ENCODE measurements around the gene CEP295NL.

The CEP295NL gene

DNA sequence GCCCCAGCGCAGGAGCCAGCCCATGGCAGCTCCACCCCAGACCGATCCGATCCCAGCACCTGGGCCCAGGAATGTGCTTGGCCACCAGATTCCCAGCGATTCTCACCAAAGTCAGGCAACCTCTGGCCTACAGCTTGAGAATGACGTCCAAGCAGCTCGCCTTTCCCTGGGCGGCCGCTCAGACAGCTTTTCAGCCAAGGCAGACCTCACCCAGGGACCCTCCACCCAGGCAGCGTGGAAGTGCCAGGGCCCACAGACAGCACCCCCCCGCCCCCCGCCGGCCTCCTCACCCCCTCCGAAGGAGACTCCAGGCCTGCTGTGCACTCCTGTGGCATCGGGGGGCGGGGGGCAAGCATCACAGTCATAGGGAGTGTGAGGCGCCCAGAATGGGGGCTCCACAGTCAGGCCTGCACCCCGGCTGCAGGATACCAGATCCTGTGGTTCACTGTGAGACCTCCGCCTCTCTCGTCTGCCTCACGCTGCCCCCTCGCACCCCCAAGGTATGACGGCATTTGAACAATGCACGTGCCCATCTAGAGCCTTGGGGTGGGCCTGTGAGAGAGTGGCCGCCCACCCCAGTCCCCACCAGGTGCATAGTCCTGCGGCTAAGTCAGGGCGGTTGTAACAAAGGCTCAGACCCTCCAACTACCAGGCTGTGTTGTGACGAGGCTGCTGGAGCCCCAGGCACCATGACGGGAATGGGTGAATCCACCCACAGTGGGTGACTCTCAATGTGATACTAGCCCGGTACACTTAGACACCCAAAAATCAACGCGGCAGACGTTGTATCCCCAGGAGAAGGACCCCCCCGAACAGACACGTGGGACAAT, 6.0 kb downstream of the CEP295NL start:
- H3K9me2 ChIP-seq (replicated peaks; ENCODE audit: insufficient read depth, low read length), result no peaks in the 10 kb centered on the region
- no peak overlapping the region for H2AFZ ChIP-seq (ENCODE audit: low read length)
- no peak for DNase-seq
- TF ChIP-seq EZH2phosphoT487 (IDR thresholded peaks at IDR 0.05; ENCODE audit: low read length), result no peak
- no peak for TF ChIP-seq EZH2 (optimal IDR thresholded peaks at IDR 0.05; ENCODE audit: low read depth, low read length)
- TF ChIP-seq, protein P1, sequence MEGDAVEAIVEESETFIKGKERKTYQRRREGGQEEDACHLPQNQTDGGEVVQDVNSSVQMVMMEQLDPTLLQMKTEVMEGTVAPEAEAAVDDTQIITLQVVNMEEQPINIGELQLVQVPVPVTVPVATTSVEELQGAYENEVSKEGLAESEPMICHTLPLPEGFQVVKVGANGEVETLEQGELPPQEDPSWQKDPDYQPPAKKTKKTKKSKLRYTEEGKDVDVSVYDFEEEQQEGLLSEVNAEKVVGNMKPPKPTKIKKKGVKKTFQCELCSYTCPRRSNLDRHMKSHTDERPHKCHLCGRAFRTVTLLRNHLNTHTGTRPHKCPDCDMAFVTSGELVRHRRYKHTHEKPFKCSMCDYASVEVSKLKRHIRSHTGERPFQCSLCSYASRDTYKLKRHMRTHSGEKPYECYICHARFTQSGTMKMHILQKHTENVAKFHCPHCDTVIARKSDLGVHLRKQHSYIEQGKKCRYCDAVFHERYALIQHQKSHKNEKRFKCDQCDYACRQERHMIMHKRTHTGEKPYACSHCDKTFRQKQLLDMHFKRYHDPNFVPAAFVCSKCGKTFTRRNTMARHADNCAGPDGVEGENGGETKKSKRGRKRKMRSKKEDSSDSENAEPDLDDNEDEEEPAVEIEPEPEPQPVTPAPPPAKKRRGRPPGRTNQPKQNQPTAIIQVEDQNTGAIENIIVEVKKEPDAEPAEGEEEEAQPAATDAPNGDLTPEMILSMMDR (IDR thresholded peaks at IDR 0.05; ENCODE audit: low read length), result no peak
- H3K4me2 ChIP-seq (ENCODE audit: low read depth, low read length), result no peak overlapping the region
- no peaks in the 10 kb centered on the region for H3K9me3 ChIP-seq (replicated peaks; ENCODE audit: insufficient read depth, low read length)
- H3K27ac ChIP-seq (ENCODE audit: low read length), result no peak overlapping the region
- H3K36me3 ChIP-seq (replicated peaks; ENCODE audit: insufficient read depth, low read length), result no peaks in the 10 kb centered on the region; the same call in 1 of the 2 replicates
- no peaks in the 10 kb centered on the region for H4K20me1 ChIP-seq (ENCODE audit: insufficient read depth, low read length)
- H3F3A ChIP-seq (ENCODE audit: insufficient read depth, low read length), result peaks cover 18% of the 10 kb centered on the region
- H3K79me2 ChIP-seq (ENCODE audit: low read length), result peaks cover 100% of the 10 kb centered on the region
- peaks cover 26% of the 10 kb centered on the region for H3K4me1 ChIP-seq (ENCODE audit: low read length)
- no peak overlapping the region for H3K9ac ChIP-seq (ENCODE audit: low read length)
- H3K27me3 ChIP-seq (replicated peaks; ENCODE audit: insufficient read depth, low read length), result no peaks in the 10 kb centered on the region
- no peak overlapping the region for H3K4me3 ChIP-seq (ENCODE audit: low read length)

DNA sequence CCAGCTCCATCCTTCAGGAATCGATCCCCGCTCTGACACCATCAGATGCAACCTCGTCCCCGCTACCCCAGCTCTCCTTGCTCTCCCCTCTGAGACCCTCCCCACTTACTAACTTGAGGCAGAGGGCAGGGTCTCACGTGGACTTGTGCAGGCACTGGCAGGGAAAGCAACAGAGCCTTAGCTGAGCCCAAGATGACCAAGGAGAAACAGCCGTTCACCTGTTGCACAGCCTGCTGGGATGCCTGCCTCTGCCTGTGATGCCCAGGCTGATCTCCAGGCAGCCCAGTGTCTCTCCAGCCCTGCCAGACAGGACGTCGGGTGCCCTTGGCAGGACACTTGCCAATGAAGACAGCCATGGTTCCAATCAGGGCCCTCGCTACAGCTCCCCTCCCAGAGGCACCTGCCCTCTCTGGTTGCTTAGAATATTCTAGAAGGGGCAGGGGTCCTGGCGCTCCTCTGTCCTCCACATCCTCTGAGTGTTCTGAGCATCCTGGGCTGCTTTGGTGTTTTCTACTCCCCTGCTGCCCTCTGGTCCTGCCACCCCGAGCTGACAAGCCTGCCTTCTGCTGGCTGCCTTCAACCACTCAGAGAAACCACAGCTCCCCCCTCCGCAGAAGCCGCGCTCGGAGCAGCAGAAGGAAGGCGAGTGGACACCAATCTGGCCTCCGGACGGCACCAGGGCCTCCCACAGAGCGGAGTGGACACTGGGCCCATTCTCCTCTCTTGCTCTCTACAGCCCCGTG, 6.7 kb downstream of the CEP295NL start:
- peaks cover 100% of the 10 kb centered on the region for H3K79me2 ChIP-seq (ENCODE audit: low read length)
- H3F3A ChIP-seq (ENCODE audit: insufficient read depth, low read length), result peaks cover 26% of the 10 kb centered on the region
- H3K27me3 ChIP-seq (replicated peaks; ENCODE audit: insufficient read depth, low read length), result no peaks in the 10 kb centered on the region
- H3K9me2 ChIP-seq (replicated peaks; ENCODE audit: insufficient read depth, low read length), result no peaks in the 10 kb centered on the region
- no peaks in the 10 kb centered on the region; the same call in 1 of the 2 replicates for H3K36me3 ChIP-seq (replicated peaks; ENCODE audit: insufficient read depth, low read length)
- no peaks in the 10 kb centered on the region for H3K9me3 ChIP-seq (replicated peaks; ENCODE audit: insufficient read depth, low read length)
- H3K4me3 ChIP-seq (ENCODE audit: low read length), result no peak overlapping the region
- H3K27ac ChIP-seq (ENCODE audit: low read length), result no peak overlapping the region
- H2AFZ ChIP-seq (ENCODE audit: low read length), result no peak overlapping the region
- TF ChIP-seq EZH2phosphoT487 (IDR thresholded peaks at IDR 0.05; ENCODE audit: low read length) (no peak), EZH2 (optimal IDR thresholded peaks at IDR 0.05; ENCODE audit: low read depth, low read length) (no peak)
- TF ChIP-seq, protein P1 (IDR thresholded peaks at IDR 0.05; ENCODE audit: low read length), result no peak
- H3K9ac ChIP-seq (ENCODE audit: low read length), result no peak overlapping the region
- no peak overlapping the region for H3K4me2 ChIP-seq (ENCODE audit: low read depth, low read length)
- H4K20me1 ChIP-seq (ENCODE audit: insufficient read depth, low read length), result no peaks in the 10 kb centered on the region
- DNase-seq, result no peak
- H3K4me1 ChIP-seq (ENCODE audit: low read length), result peaks cover 34% of the 10 kb centered on the region

DNA sequence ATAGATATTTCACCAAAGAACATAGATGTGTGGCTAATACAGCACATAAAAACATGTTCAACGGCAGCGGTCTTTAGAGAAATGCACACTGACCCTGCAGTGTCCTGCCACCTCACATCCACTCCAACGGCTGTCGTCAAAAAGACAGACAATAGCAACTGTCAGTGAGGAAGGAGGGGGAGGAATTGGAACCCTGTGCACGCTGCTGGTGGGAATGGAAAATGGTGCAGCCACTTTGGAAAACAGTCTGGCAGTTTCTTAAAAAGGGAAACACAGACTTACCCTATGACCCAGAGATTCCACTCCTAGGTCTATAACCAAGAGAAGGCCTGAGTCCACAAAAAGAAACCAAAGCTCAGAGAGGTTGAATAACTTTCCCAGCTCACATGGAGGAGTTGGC, 7.7 kb downstream of the CEP295NL start:
- no peaks in the 10 kb centered on the region for H3K27me3 ChIP-seq (replicated peaks; ENCODE audit: insufficient read depth, low read length)
- no peak overlapping the region for H2AFZ ChIP-seq (ENCODE audit: low read length)
- no peaks in the 10 kb centered on the region for H4K20me1 ChIP-seq (ENCODE audit: insufficient read depth, low read length)
- H3K9me3 ChIP-seq (replicated peaks; ENCODE audit: insufficient read depth, low read length), result no peaks in the 10 kb centered on the region
- H3K9me2 ChIP-seq (replicated peaks; ENCODE audit: insufficient read depth, low read length), result no peaks in the 10 kb centered on the region
- H3K4me1 ChIP-seq (ENCODE audit: low read length), result peaks cover 40% of the 10 kb centered on the region
- H3K4me3 ChIP-seq (ENCODE audit: low read length), result no peak overlapping the region
- H3K4me2 ChIP-seq (ENCODE audit: low read depth, low read length), result no peak overlapping the region
- DNase-seq, result no peak
- peaks cover 93% of the 10 kb centered on the region for H3K79me2 ChIP-seq (ENCODE audit: low read length)
- no peak overlapping the region for H3K9ac ChIP-seq (ENCODE audit: low read length)
- H3F3A ChIP-seq (ENCODE audit: insufficient read depth, low read length), result peaks cover 34% of the 10 kb centered on the region
- TF ChIP-seq EZH2phosphoT487 (IDR thresholded peaks at IDR 0.05; ENCODE audit: low read length), result no peak
- no peak for TF ChIP-seq EZH2 (optimal IDR thresholded peaks at IDR 0.05; ENCODE audit: low read depth, low read length)
- TF ChIP-seq, protein P1 (IDR thresholded peaks at IDR 0.05; ENCODE audit: low read length), result no peak
- no peaks in the 10 kb centered on the region for H3K36me3 ChIP-seq (replicated peaks; ENCODE audit: insufficient read depth, low read length)
- H3K27ac ChIP-seq (ENCODE audit: low read length), result no peak overlapping the region

Measured in MM.1S (cell line).